Activated CD4-positive, alpha-beta T cell treated with anti-CD3 and anti-CD28 coated beads, Interleukin-2, amount 10 ng/mL, durations not matched to agents 7 days and 5 days (primary cell): Measurements from ENCODE around the gene CTIF. TPM values are rescaled to one million over a fixed set of nuclear protein-coding genes. Genes with fewer than 3 reads are reported as not detected.

Experiments
- CTCF ChIA-PET: fragments of 350-600 bp; sonication (Branson Sonifier 250); formaldehyde crosslinking; loops from one replicate; lab custom pipeline; 2021; ENCODE audit warnings: antibody characterized with exemption; lab: Charles Lee
- POLR2A ChIA-PET: fragments of 350-600 bp; sonication (Branson Sonifier 250); formaldehyde crosslinking; loops from one replicate; lab custom pipeline; 2021; ENCODE audit warnings: antibody characterized with exemption; lab: Charles Lee
- DNase-seq: peaks from one replicate; pipeline ENCODE4 v3.0.0-alpha.2; 2020
- H3K27ac Mint-ChIP-seq: one replicate; pipeline ENCODE4 v1.8.0; 2021; ENCODE audit warnings: mild to moderate bottlenecking, moderate library complexity, mixed read lengths
- H3K27me3 Mint-ChIP-seq: one replicate; pipeline ENCODE4 v1.8.0; 2021; ENCODE audit warnings: mixed read lengths
- H3K36me3 Mint-ChIP-seq: one replicate; pipeline ENCODE4 v1.8.0; 2021; ENCODE audit warnings: low read depth, mixed read lengths
- H3K4me1 Mint-ChIP-seq: one replicate; pipeline ENCODE4 v1.8.0; 2021; ENCODE audit warnings: mixed read lengths
- H3K4me3 Mint-ChIP-seq: one replicate; pipeline ENCODE4 v1.8.0; 2021; ENCODE audit warnings: mild to moderate bottlenecking, moderate library complexity, mixed read lengths
- H3K9me3 Mint-ChIP-seq: one replicate; pipeline ENCODE4 v1.8.0; 2021; ENCODE audit warnings: mixed read lengths
- total RNA-seq, 2 experiments: library from RNA; stranded (reverse); gene quantifications; one replicate each; pipeline ENCODE4 v1.2.3, GENCODE V29; 2021

Gene CTIF
- total RNA-seq, 2 experiments from 2014 or later, result 1.5 to 2.7 TPM

- POLR2A ChIA-PET, result no interaction called here
- H3K36me3 Mint-ChIP-seq, result no peaks in the 10 kb centered on the region
- CTCF ChIA-PET, result interaction anchor here (0.5 to 1.7 kb wide), 3 partner anchors 80 to 688 kb away, joined by 3 to 4 read pairs (median 4); no protein-coding TSS in a partner anchor
- H3K27ac Mint-ChIP-seq, result no peak overlapping the region
- peaks cover 10% of the 10 kb centered on the region for H3K4me1 Mint-ChIP-seq
- H3K27me3 Mint-ChIP-seq, result no peaks in the 10 kb centered on the region
- no peak for DNase-seq
- H3K9me3 Mint-ChIP-seq, result no peaks in the 10 kb centered on the region
- no peak overlapping the region for H3K4me3 Mint-ChIP-seq
Observed at GRCh38 chr18:48775372-48776155, 236.7 kb downstream of the CTIF start.

DNA sequence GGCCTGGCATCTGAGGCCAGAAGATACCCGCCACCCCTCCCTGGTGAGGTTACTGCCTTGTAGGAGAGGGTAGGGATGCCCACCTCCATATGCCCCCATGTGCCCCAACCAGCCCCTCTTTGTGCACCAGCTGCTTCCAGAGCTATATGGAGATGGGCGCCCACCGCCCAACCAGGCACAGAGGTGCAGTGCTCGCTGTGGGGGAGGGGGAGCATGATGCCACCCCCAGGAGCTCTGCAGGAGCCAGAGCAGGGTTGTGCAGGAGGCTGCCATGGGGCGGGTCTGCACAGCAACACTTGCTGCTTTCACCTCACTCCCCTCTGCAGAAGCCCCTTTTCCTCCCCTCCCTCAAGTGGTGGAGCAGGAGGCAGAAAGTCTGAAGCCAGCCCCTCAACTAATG is 237.3 kb downstream of the CTIF start:
- Mint-ChIP-seq H3K4me3 (no peak overlapping the region), H3K27ac (no peak overlapping the region), H3K27me3 (no peaks in the 10 kb centered on the region), H3K36me3 (no peaks in the 10 kb centered on the region), H3K9me3 (no peaks in the 10 kb centered on the region), H3K4me1 (peaks cover 10% of the 10 kb centered on the region)
- ChIA-PET POLR2A (no interaction called here), CTCF (interaction anchor here (0.8 to 1.6 kb wide), 4 partner anchors 10 to 137 kb away, joined by 3 to 10 read pairs (median 4); no protein-coding TSS in a partner anchor)
- DNase-seq, result no peak

- Mint-ChIP-seq H3K9me3 (no peaks in the 10 kb centered on the region), H3K4me1 (peaks cover 10% of the 10 kb centered on the region), H3K27me3 (no peaks in the 10 kb centered on the region), H3K36me3 (no peaks in the 10 kb centered on the region), H3K27ac (no peak overlapping the region), H3K4me3 (no peak overlapping the region)
- CTCF ChIA-PET, result interaction anchor here (0.8 to 1.6 kb wide), 5 partner anchors 9 to 153 kb away, joined by 3 to 10 read pairs (median 3); no protein-coding TSS in a partner anchor
- POLR2A ChIA-PET, result no interaction called here
- DNase-seq, result no peak
Observed at GRCh38 chr18:48776641-48777025, 237.8 kb downstream of the CTIF start.

GRCh38 chr18:48777026-48777743 is 238.4 kb downstream of the CTIF start:
- no peaks in the 10 kb centered on the region for H3K9me3 Mint-ChIP-seq
- H3K4me3 Mint-ChIP-seq, result no peak overlapping the region
- POLR2A ChIA-PET, result no interaction called here
- DNase-seq, result peak; percentile 70
- H3K27ac Mint-ChIP-seq, result no peak overlapping the region
- no peaks in the 10 kb centered on the region for H3K36me3 Mint-ChIP-seq
- peaks cover 10% of the 10 kb centered on the region for H3K4me1 Mint-ChIP-seq
- no peaks in the 10 kb centered on the region for H3K27me3 Mint-ChIP-seq
- CTCF ChIA-PET, result interaction anchor here (0.6 to 1.6 kb wide), 9 partner anchors 9 to 153 kb away, joined by 3 to 10 read pairs (median 3); no protein-coding TSS in a partner anchor

DNA sequence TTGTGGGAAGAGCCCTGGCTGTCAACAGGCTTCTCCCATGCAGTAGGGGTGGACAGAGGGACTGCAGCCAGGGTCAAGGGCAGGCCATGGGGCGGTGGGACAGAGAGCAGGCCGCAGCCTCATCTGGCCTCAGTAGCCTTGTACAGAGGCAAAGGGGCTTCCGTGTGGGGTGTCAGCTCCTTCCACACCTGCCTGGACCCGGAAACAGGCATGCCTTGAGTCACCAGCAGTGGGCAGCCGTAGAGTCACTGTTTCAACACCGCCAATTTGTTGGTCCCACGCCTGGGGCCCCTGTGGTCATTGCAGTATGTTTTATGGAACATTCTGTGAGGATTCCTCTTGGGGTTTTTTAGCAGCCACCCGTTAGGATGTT is 238.9 kb downstream of the CTIF start:
- H3K4me3 Mint-ChIP-seq, result no peak overlapping the region
- no peak overlapping the region for H3K27ac Mint-ChIP-seq
- H3K4me1 Mint-ChIP-seq, result peaks cover 10% of the 10 kb centered on the region
- no peak for DNase-seq
- POLR2A ChIA-PET, result no interaction called here
- CTCF ChIA-PET, result interaction anchor here (0.6 to 1.6 kb wide), 7 partner anchors 8 to 152 kb away, joined by 3 to 10 read pairs (median 4); no protein-coding TSS in a partner anchor
- H3K9me3 Mint-ChIP-seq, result no peaks in the 10 kb centered on the region
- H3K27me3 Mint-ChIP-seq, result no peaks in the 10 kb centered on the region
- H3K36me3 Mint-ChIP-seq, result no peaks in the 10 kb centered on the region

DNA sequence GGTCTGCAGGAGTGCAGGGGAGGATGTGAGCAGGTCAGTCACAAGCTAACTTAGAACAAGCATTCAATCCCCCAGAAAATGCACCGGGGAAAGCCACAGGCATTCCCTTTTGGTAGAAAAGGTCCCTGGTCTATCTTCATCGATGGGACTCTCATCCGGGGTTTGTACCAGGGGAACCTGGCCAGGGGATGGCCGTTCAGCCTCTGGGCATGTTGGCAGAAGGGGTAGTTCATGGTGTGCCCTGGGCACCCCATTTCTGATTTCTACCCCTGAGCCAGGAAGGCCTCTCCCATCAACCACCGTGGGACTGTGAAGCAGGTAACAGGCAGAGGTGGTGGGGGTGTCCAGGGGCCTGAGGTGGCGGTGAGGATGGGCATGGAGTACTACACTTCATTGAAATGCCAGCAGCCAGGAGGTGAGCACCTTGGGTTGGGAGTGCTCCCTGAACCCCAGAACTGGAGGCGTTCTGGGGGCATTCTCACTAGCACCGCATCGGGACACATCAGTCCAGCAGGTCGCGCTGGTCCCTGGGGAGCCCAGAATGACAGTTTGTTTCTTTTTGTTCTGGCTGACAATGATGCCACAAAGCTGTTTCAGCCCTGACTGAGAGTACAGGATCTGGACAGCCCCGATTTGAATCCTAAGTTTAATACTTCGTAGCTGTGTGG is 239.6 kb downstream of the CTIF start:
- Mint-ChIP-seq H3K27me3 (no peaks in the 10 kb centered on the region), H3K4me3 (no peak overlapping the region), H3K27ac (no peak overlapping the region), H3K36me3 (no peaks in the 10 kb centered on the region), H3K4me1 (peaks cover 10% of the 10 kb centered on the region), H3K9me3 (no peaks in the 10 kb centered on the region)
- no peak for DNase-seq
- CTCF ChIA-PET, result interaction anchor here (1.0 to 1.7 kb wide), 4 partner anchors 9 to 38 kb away, joined by 3 to 5 read pairs (median 4); no protein-coding TSS in a partner anchor
- POLR2A ChIA-PET, result no interaction called here

DNA sequence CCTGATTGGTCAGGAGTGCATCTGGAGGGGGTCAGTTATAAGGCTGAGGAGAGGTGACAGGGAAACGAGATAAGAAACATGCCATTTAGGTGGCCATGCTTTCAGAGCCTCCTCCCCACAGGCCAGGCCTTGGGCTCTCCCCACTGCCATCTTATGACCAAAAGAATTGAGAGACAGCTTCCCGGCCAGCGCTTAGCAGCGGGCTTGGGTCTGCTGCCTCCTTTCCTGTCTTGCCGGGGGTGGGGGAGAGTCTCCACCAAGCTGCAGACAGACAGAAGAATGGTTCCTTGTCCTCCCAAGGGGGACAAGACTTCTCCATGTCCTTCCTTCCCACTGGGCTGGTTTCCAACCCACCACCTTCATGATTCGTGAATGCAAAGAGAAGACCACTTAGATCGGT is 240.6 kb downstream of the CTIF start:
- Mint-ChIP-seq H3K36me3 (no peaks in the 10 kb centered on the region), H3K4me3 (no peak overlapping the region), H3K4me1 (peaks cover 10% of the 10 kb centered on the region), H3K27ac (no peak overlapping the region), H3K9me3 (no peaks in the 10 kb centered on the region), H3K27me3 (no peaks in the 10 kb centered on the region)
- DNase-seq, result no peak
- ChIA-PET POLR2A (interaction anchor here (0.6 kb wide), 1 partner anchor 304 kb away, joined by 5 read pairs; no protein-coding TSS in a partner anchor), CTCF (interaction anchor here (1.0 to 1.7 kb wide), 2 partner anchors 10 to 23 kb away, joined by 3 to 4 read pairs; no protein-coding TSS in a partner anchor)

DNA sequence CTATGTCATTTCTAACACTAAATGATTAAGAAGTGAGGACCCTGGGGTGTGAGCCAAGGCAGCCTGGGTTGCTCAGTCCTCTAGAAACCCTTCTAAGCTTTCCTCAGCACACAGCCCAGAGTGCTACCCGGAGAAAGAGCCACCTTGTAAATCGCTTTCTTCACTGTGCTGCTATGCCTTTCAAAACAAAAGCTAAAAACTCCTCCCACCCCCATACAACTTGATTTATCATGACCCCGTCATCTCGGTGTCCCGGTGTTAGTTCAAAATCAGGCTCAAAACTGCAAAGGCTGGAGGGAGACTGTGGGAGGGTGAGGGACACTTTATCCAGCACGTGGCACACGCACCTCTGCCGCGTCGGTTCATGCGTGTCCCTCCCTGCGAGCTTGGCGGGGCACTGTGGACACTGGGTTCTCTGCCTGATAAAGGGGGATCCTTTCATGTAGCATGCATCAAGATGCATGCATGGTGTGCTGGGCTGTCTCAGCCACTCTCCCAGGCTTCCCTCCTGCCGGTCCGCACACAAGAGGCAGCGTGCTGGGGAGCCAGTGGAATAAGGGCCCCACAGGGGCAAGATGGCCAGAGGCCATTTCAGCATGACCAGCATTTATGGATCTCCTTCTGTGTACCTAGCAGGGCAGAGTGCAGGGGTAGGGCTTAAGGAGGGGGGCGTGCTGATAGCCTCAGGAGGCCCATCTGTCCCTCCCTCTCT is 241.5 kb downstream of the CTIF start:
- Mint-ChIP-seq H3K9me3 (no peaks in the 10 kb centered on the region), H3K27ac (no peak overlapping the region), H3K27me3 (no peaks in the 10 kb centered on the region), H3K4me1 (peaks cover 17% of the 10 kb centered on the region), H3K4me3 (no peak overlapping the region), H3K36me3 (no peaks in the 10 kb centered on the region)
- POLR2A ChIA-PET, result no interaction called here
- CTCF ChIA-PET, result interaction anchor here (1.1 to 1.7 kb wide), 2 partner anchors 11 to 15 kb away, joined by 3 to 4 read pairs; no protein-coding TSS in a partner anchor
- no peak for DNase-seq

DNA sequence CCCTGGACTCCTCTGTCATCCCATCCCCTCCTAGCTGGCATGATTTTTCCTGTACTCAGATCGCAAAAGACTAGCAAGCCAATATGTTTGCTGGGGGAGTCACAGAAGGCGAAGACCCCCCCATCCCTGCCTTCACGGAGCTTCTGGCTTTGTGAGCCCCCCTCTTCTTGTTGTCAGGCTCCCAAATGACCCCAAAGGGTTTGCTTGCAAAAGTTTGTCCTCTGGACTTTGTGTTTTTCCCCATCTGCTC is 242.0 kb downstream of the CTIF start:
- Mint-ChIP-seq H3K27me3 (no peaks in the 10 kb centered on the region), H3K4me1 (peaks cover 20% of the 10 kb centered on the region), H3K27ac (no peak overlapping the region), H3K4me3 (no peak overlapping the region), H3K9me3 (no peaks in the 10 kb centered on the region), H3K36me3 (no peaks in the 10 kb centered on the region)
- POLR2A ChIA-PET, result no interaction called here
- CTCF ChIA-PET, result interaction anchor here (1.1 kb wide), 1 partner anchor 14 kb away, joined by 3 read pairs; no protein-coding TSS in a partner anchor
- no peak for DNase-seq

DNA sequence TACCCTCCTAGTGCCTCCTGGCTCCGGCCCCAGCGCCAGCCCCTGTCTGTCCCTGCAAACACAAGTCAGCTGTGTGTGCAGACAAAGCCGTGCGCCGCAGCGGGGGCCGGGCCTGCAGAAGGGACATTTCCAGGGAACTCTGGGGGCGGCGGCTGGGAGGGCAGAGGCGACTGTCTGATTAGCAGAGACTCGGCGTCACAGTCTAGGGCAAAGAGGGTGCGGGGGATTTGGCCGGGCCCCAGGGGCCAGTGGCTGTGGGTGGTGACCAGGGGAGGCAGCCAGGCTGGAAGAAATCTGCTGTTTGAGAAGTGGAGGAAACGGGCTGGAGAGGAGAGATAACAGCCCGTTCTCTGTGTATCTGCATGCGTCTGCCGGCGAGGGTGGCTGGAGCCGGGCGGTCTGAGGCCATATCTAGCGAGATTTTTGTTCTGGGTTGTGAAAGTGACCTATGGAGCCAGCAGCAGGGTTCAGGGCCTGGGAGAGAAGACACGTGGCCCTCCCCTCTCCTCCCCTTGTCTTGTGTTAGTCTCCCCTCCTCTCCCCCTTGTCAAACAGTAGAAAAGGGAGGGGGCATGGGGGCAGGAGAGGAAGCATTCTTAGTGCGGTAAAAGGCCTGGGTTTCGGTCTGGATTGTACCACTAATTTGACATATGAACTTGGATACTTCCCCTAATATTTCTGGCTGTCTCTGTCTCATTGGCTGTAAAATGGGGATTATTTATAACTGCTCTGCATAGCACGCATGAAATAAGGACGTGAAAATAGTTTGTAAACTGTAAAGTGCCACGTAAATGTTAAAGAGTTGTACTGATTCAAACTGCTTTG is 242.5 kb downstream of the CTIF start:
- H3K36me3 Mint-ChIP-seq, result no peaks in the 10 kb centered on the region
- peaks cover 21% of the 10 kb centered on the region for H3K4me1 Mint-ChIP-seq
- no peak overlapping the region for H3K4me3 Mint-ChIP-seq
- ChIA-PET POLR2A (no interaction called here), CTCF (interaction anchor here (1.5 kb wide), 1 partner anchor 11 kb away, joined by 3 read pairs; no protein-coding TSS in a partner anchor)
- H3K9me3 Mint-ChIP-seq, result no peaks in the 10 kb centered on the region
- DNase-seq, result no peak
- no peak overlapping the region for H3K27ac Mint-ChIP-seq
- no peaks in the 10 kb centered on the region for H3K27me3 Mint-ChIP-seq

DNA sequence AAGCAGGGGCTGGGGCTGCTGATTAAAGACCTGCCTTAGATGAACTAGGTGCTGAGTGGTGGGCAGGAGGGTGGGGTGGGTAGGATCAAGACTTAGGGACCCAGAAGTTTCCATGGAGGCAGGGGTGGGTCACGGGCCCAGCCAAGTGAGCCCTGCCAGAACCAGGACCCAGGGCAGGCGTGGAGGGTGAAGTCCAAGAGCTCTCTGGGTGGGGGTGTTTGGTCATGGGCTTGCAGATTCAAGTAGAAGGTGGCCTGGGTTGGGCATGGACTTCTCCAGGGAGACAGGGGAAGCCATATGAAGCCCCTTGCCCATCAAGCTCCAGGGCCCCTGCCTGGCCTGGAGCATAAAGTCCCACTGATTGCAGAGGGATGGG is 243.1 kb downstream of the CTIF start:
- Mint-ChIP-seq H3K9me3 (no peaks in the 10 kb centered on the region), H3K4me1 (peaks cover 20% of the 10 kb centered on the region), H3K27me3 (no peaks in the 10 kb centered on the region), H3K27ac (no peak overlapping the region), H3K36me3 (no peaks in the 10 kb centered on the region), H3K4me3 (no peak overlapping the region)
- DNase-seq, result no peak
- CTCF ChIA-PET, result interaction anchor here (1.5 kb wide), 1 partner anchor 10 kb away, joined by 3 read pairs; no protein-coding TSS in a partner anchor
- POLR2A ChIA-PET, result no interaction called here
